Measurements from ENCODE around the gene FCER1A.
"Not testable (repeated sequence)": the region's sequence is repeated elsewhere in the genome, so short reads cannot be mapped to it uniquely, and the experiment has no call there.

The FCER1A gene

DNA sequence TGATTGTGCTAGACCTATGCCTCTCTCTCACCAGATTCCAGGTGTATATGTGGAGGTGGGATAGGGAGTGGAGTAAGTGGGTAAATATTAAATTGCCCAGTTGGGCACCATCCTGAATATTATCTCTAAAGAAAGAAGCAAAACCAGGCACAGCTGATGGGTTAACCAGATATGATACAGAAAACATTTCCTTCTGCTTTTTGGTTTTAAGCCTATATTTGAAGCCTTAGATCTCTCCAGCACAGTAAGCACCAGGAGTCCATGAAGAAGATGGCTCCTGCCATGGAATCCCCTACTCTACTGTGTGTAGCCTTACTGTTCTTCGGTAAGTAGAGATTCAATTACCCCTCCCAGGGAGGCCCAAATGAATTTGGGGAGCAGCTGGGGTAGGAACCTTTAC lies at the start of gene FCER1A:
TSS of gene FCER1A (plus strand) at position 242 of the 400 bp plus-strand sequence. CDS start at position 271, 29 bp downstream.
- no peak for DNase-seq (ENCODE audit: low read depth in 3 of 3)

DNA sequence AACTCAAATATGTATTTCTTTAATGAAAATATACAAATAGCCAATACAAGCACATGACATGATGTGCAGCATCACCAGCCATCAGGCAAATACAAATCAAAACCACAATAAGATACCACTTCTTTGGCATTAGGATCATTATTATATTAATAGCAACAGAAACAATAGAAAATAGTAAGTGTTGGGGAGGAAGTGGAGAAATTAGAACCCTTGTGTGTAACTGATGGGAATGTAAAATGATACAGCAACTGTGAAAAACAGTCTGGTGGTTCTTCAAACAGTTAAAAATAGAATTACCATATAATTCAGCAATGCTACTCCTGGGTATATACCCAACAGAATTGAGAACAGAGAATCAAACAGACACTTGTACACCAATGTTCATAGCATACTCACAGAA lies 40.8 kb upstream of the FCER1A start:
- DNase-seq (ENCODE audit: low read depth in 3 of 3): no peak

DNA sequence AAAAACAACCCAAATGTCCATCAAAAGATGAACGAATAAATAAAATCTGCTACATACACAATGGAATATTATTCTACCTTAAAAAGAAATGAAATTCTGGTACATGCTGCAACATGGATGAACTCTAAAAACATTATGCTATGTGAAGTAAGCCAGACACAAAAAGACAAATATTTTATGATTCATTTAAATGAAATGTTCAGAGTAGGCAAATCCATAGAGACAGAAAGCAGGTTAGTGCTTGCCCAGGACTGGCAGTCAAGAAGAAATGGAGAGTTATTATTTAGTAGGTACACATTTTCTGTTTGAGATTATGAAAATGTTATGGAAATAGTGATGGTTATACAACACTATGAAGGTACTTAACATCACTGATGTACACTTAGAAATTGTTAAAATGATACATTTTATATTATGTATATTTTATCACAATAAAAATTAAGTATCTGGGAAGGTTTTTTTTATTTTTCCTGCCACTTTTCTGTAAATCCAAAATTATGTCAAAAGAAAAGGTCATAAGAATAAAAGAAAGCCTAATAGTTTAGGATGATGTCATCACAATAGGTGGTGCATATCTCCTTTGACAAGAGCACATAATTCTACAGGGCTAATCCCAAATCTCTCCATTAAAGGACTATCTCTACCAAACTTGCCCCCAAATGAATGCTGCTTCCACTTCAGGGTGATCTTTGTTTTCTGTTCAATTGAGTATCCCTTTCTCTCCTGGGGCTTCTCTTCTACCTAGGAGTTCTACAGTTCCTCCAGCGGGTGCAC lies 40.2 kb upstream of the FCER1A start:
- DNase-seq (ENCODE audit: low read depth in 3 of 3): no peak

DNA sequence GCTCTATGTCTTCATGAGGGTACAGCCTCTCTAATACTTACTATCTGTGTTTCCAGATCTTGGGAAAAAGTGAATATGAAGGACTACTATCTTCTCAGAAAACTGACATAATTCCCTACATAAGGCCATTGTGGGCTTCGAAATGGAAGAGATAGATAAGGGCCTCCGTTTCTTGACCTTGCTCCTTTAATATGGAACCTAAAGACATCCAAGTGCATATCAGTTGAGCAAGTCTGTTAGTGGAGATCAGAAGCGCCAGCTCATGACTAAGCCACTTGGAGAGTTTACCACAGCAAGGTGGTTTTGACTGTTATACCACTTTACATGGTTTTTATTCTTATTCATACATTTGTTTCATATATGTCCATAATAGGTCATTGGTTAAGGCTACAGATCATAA lies 35.3 kb upstream of the FCER1A start:
- no peak for DNase-seq (ENCODE audit: low read depth in 3 of 3)

DNA sequence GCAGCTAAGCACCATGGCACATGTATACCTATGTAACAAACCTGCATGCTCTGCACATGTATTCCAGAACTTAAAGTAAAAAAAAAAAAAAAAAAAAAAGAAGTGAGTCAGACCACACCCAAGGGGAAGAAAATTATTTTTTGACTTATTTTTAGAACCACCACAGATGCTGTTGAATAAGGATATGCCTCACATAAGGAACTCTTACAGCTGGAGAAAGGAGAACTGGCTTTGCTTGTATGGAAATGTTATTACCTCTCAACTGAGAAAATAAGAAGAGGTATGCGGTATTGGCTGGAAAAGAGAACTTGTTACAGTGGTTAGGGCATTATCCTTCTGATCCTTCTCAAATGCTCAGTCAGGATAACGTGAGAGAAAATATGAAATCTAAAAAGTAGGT lies 27.5 kb upstream of the FCER1A start:
- no peak for DNase-seq (ENCODE audit: low read depth in 3 of 3)

DNA sequence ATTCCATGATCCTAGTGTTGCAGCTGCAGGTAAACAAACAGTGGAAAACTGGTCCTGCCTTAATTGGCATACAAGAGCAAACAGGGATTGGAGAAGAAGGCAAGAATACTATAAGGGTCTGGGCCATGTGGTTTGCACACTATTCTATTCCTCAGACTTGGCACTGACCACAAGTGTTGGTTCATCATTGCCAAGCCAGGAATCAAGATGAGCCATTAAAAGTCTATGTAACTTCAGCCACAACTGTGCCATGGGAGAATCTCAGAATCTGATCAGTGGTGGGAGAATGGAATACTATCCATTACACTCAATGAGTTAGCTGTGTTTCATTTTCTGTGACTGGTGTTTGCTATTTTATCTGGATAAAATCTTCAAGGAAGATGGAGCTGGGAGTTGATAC lies 26.2 kb upstream of the FCER1A start:
- no peak for DNase-seq (ENCODE audit: low read depth in 3 of 3)

DNA sequence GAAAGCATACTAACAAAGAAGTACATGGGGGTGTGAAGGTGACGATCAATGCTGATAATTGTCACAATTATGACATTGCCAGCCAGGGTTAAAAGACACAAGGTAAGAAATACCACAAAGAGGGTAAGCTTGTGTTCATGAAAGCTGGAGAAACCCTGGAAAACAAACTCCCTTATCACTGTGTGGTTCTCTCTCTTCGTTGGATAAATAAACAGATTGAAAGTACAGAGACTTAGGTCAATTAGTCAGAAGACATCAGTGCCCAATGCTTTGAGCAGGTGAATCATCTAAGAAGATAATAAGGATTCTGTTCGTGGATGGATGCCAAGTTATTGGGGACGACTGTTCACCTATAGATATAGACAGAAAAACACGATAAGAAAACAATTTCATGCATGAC lies 22.4 kb upstream of the FCER1A start:
- no peak for DNase-seq (ENCODE audit: low read depth in 3 of 3)

DNA sequence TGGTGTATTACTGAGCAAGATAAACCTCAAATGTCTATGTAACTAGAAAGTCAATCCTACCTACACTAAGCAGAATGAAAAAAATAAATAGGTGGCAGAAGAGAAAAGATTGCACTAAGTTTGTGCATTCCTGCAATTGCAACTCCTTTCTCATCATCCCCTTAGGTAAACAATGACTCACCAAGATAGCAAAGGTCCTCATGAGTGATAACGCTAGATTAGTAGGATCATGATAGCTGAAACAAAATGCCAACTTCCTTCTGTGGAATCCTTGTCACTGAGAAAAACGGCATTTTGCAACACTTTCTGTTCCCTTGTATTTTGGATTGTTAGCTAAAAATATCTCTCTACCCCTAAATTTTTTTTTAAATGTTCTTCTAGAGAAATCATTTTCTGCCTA lies 20.0 kb upstream of the FCER1A start:
- DNase-seq (ENCODE audit: low read depth in 3 of 3): no peak

DNA sequence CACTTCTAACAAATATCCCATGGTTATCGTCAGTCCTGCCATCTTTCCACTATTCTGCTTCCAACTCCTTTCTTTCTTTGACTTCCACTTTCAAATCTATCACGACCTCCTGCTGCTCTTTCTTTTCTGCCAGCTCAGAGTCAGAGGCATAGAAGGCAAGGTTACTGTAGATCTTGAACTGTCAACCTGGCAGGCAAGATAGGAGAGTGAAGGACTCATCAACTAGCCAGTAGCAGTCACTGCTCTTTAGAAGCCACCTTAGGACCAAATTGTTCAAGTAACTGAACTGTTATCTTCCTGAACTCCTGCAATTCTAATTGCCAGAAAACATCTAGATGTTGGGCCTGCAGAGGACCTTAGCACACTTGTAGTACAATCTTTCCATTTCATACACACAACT lies 13.1 kb upstream of the FCER1A start:
- DNase-seq (ENCODE audit: low read depth in 3 of 3): no peak

DNA sequence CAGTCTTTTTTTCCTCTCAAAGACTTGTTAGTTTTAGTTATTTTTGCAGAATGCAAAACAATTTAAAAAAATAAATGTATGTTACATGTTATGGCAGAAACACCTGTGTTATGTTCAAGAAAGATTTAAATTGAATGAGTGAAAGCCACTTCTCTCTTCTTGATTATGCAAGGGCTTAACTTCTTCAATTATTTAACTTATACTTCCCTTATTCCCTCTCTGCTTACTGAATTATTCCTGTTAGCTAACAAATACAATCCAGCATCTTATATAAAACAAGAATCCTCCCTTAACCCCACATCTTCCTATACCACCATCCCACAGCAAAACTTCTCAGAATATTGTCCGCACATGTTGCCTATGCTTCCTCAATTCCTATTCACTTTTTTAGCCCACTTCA lies 10.7 kb upstream of the FCER1A start:
- DNase-seq (ENCODE audit: low read depth in 3 of 3): no peak

DNA sequence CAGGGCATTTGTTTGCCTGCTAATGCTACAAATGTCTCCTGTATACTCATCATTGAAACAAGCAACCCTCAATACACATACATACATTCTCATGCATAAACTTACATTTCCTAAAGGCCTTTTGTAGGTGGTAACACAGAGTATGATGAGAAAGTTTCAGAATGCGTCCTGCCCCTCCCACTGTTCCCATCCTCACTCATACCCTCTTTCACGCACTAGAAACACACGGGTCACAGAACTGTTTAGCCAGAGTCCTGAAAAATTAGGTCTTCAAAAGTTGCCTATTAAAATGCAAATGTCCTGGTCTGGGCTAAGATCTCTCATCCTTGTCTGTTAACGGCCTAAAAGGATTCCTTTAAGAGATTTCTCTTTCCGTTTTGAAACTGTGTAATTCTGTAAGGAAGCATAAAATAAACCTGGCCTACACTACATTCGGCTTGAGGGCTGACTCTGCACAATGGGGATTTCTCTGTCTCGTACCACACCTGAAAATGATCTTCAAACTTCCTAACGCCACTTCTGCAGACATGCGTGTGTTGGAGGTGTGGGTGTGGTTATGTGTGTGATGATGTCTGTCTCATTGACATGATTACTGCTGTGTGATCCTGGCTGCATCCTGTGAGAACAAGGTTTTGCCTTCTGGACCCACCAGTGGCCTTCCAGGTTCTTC lies 5.3 kb upstream of the FCER1A start:
- DNase-seq (ENCODE audit: low read depth in 3 of 3): no peak

DNA sequence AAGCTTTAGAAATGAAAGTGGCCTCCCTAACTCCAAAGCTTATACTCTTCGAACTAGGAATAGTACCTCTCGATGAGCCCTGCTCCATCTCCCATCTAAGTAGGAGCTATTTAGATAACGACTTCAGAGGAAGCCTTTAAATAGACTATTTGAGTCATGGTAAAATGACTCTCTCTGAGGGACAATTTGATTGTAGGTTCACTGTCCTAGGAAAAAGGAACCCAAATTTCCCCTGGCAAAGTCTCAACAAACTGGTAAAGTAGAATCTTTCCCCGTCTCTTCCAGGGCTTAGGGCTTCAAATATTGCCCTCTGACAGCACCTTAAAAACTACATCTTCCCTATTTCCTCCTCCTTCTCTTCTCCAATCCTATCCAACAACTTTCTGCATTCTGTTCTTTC lies 2.0 kb upstream of the FCER1A start:
- no peak for DNase-seq (ENCODE audit: low read depth in 3 of 3)

DNA sequence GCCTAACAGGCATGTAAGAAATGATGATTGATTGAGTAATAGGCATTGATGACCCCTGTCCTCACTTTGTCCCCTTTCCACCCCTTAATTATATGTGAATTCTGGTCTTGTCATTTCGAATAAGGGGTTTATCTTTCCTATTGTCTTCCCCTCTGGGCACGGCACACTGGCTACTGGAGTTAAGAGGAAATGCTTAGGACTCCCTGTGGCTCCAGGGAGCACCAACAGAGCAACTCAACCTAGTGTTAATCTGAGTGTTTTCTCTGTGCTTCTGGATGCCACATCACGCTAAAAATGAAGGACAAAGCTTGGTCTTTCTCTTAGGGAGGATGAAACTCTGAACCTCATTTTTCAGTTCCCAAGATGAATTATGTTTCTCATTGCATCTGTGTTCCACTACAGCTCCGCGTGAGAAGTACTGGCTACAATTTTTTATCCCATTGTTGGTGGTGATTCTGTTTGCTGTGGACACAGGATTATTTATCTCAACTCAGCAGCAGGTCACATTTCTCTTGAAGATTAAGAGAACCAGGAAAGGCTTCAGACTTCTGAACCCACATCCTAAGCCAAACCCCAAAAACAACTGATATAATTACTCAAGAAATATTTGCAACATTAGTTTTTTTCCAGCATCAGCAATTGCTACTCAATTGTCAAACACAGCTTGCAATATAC lies 5.3 kb downstream of the FCER1A start:
- DNase-seq (ENCODE audit: low read depth in 3 of 3): no peak

DNA sequence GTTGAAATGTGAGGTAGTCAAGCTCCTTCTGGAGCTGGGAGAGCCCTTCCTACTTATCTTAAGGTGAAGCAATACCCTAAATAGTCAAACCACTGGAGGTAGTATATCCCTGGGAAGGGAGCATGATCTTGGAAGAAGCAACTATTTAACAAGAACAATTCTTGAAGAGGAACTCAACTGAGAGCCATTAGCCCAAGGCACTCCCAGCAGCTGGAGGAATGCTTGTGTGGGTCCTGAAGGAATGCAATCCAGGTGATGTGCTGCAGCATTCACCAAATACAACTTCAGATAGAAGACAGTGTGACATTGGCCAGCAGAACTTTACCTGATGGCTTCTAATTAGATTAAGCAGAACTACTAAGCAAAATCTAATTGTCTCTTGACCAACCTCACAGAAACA lies 9.5 kb downstream of the FCER1A start:
- DNase-seq (ENCODE audit: low read depth in 3 of 3): no peak

DNA sequence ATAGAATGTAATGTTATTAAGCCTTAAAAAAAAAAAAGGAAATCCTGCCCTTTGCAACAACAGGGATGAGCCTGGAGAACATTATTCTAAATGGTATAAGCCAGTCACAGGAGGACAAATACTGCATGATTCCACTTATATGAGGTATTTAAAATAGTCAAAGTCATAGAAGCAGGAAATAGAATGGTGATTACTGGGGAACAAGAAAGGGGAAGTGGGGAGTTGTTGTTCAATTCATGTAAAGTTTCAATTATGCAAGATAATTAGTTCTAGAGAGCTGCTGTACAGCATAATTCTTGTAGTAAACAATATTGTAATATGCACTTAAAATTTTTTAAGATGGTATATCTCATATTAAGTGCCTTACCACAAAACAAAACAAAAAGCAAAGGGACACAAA lies 13.2 kb downstream of the FCER1A start:
- DNase-seq (ENCODE audit: low read depth in 3 of 3): no peak

DNA sequence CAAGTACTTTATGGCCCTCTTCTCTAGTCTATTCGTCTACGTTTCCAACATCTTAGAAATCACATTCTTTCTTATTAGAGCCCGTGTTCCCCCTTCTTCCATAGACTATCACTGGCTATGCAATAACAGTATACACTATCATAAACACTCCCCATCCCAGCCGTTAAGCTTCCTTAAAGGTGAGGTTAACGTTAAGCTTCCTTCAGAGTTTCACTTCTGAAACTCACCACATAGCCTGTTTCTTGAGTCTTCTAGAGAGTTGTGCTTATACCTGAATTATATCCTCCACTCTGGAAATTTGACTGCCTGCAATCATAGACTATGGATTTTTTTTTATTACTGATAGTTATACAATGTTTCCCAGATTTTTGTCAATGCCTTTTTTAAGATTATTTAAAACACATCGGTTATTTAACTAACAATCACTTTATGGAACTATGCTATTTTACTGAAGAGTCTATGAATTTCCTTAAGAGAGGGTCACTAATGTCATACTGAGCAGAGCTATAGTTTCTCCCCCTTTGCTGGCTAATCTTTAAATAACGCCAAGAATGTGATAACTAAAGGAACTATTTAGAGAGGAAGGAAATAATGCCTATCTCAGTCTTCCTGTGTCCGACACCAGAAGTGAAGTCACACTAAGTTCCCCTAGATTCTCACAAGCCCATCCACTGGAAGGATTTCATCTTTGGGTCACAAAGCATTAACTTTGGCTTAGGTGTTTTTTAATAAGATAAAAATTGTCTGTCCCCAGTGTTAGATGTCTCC lies 16.8 kb downstream of the FCER1A start:
- no peak for DNase-seq (ENCODE audit: low read depth in 3 of 3)

DNA sequence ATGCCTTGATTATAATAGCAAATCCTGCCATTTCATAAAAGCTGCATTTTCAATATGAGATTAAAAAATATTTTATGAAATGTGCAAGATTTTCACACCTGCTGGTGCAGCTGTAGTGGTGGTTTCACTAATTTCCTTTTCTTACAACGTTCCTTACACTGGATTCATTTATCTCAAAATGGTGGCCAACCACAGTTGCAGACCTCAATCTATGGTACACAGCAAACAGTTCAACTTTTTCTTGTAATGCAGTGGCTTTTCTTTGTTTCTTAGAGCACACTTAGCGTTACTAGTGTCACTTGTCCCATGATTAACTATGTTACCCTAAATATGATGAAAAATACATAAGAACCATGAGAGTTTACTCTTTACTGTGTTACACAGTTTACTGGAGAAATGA lies 32.7 kb downstream of the FCER1A start:
- DNase-seq (ENCODE audit: low read depth in 3 of 3): no peak

DNA sequence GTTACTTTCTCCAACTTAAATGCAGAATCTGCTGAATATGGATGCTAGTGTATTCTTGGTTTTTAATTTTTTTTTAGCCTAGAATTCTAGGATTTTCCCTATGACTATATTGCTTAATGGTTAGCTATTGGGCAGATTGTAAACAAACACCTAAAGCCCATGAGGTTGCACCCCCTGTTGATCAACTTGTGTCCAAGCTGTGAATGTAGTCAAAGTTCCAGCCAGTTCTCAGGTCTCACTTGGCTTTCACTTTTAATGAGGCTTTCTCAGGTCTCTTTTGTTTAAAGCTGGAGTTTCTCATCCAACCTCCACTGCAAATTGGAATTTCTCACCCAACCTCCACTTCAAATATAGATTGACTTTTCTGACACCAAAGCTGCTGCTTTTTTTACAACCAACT lies 35.9 kb downstream of the FCER1A start:
- no peak for DNase-seq (ENCODE audit: low read depth in 3 of 3)

DNA sequence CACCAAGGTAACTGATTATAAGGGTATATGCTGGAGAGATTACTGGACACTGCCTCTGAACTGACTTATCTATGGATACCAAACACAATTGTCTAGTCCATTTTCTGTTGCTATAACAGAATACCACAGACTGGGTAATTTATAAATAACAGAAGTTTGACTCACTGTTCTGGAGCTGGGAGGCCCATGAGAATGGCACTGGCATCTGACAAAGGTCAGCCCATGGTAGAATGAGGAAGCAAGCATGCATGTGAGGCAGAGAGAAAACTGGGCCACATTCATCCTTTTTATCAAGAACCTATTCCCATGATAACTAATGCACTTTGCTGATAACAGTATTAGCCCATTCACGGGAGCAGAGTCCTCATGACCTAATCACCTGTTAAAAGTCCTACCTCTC lies 37.4 kb downstream of the FCER1A start:
- no peak for DNase-seq (ENCODE audit: low read depth in 3 of 3)

DNA sequence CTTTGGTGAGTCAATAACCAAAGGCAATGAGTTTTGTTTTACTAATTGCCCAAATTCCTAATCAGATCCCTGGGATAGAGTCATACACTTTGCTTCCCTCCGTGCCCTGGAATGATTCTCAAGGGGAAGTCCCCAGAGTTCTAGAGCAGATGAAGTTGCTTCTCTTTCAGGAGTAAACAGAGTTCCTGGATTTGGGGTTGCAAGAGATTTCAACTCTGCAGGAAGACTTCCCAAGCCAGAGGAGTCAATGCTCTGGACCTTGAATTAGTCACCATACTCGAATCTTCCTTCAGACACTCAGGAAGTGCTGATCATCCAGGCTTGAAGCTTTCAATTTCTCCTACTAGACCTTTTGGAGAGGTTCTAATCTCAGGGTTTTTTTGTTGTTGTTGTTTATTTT lies 39.6 kb downstream of the FCER1A start:
- no peak for DNase-seq (ENCODE audit: low read depth in 3 of 3)

DNA sequence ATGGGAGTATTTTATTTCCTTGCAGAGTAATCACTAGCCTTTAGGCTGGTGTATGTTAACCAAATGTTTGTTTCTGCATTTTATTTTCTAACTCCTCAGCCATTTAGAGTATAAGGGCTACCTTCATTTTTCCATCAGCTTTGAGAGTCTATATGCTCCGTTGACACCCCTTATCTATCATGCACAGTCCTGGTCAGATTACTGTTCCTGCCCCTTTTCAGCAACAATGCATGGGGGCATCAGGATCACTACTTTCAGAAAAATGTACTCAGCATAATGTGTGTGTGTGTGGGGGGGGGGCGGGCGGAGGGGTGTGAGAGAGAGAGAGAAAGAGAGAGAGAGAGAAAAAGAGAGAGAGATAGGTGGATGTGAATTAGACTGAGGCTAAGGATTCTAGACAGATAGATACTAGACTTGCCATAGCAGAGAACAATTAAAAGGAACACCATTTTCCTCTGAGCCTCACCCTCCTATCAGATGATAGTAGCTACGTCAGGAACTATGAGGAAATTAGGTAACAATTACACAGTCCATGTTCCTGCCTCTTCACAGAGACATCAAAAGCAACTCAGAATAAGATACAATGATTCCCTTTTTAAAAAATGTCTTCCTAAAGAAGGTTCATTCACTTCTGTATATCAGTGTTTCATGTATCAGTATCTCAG lies 40.8 kb downstream of the FCER1A start:
- DNase-seq (ENCODE audit: low read depth in 3 of 3): no peak

DNA sequence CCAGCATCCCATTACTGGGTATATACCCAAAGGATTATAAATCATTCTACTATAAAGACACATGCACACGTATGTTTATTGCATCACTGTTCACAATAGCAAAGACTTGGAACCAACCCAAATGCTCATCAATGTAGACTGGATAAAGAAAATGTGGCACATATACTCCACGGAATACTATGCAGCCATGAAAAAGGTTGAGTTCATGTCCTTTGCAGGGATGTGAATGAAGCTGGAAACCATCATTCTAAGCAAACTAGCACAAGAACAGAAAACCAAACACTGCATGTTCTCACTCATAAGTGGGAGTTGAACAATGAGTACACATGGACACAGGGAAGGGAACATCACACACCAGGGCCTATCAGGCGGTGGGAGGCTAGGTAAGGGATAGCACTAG lies 47.2 kb downstream of the FCER1A start:
- DNase-seq (ENCODE audit: low read depth in 3 of 3): not testable (repeated sequence)

All from stimulated activated CD4-positive, alpha-beta T cell treated with anti-CD3 and anti-CD28 coated beads, TNF-alpha, amount 100 ng/mL, for 48 hours (primary cell).